HL-60 (cell line): ENCODE results near the gene MYH16.

Experiments
- DNase-seq, 2 experiments: peaks; one replicate each; pipeline ENCODE4 v3.0.0-alpha.2; 2010 to 2020; ENCODE audit warnings: low read depth in 1 of 2, low spot score in 1 of 2
- H3K27ac ChIP-seq: fragments of 250-450 bp; sonication (Bioruptor Pico); replicated peaks from 2 replicates; pipeline ENCODE4 v1.5.1; 2020; ENCODE audit warnings: mild to moderate bottlenecking, moderate library complexity
- H3K27me3 ChIP-seq: fragments of 250-450 bp; sonication (Bioruptor Pico); 2 replicates; pipeline ENCODE4 v1.5.1; 2021; ENCODE audit warnings: mild to moderate bottlenecking, moderate library complexity; ENCODE audit not compliant: insufficient read depth, poor library complexity, severe bottlenecking
- H3K4me3 ChIP-seq: replicated peaks from 2 replicates; pipeline ENCODE4 v1.5.1; 2011; ENCODE audit warnings: mild to moderate bottlenecking, control low read depth, low read length; ENCODE audit not compliant: insufficient read depth
- GABPA ChIP-seq: IDR thresholded peaks from 2 replicates; pipeline ENCODE4 v1.6.1; 2012; ENCODE audit warnings: low read depth
- POLR2AphosphoS5 ChIP-seq: IDR thresholded peaks from 2 replicates; pipeline ENCODE4 v1.6.1; 2012; ENCODE audit warnings: low read depth
- SPI1 ChIP-seq: IDR thresholded peaks from 2 replicates; pipeline ENCODE4 v1.6.1; 2012; ENCODE audit warnings: low read depth, mild to moderate bottlenecking, borderline replicate concordance
- TF ChIP-seq, protein P1 (sequence below): IDR thresholded peaks from one replicate; pipeline ENCODE4 v1.5.1; 2011; ENCODE audit warnings: low read length, control low read depth, inconsistent platforms; ENCODE audit not compliant: insufficient read depth
- TF ChIP-seq, protein P2 (sequence below): IDR thresholded peaks from 2 replicates; pipeline ENCODE4 v1.6.1; 2012; ENCODE audit warnings: low read depth; ENCODE audit not compliant: insufficient replicate concordance

Gene MYH16

DNA sequence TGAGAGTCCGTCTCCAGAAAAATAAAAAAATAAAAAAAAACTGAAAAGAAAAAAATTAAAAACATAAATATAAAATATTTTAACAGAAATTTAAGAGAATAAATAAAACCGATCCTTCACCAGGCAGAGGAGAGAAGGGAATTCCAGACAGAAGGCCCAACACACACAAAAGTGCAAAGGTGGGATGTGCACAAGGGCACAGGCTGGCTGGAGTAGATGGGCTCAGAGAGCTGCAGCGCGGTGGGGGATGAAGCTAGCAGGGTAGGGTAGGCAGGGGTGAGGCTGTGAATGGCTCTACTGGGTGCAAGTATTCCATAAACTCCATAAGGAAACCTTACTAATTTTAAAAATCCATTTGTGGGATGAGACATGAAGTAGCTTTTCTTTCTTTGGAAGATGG is 37.4 kb downstream of the MYH16 start:
- no peaks in the 10 kb centered on the region for H3K27me3 ChIP-seq
- no peak overlapping the region for H3K4me3 ChIP-seq
- no peak for DNase-seq
- TF ChIP-seq GABPA (no peak), POLR2AphosphoS5 (no peak), SPI1 (no peak)
- TF ChIP-seq, protein P1, sequence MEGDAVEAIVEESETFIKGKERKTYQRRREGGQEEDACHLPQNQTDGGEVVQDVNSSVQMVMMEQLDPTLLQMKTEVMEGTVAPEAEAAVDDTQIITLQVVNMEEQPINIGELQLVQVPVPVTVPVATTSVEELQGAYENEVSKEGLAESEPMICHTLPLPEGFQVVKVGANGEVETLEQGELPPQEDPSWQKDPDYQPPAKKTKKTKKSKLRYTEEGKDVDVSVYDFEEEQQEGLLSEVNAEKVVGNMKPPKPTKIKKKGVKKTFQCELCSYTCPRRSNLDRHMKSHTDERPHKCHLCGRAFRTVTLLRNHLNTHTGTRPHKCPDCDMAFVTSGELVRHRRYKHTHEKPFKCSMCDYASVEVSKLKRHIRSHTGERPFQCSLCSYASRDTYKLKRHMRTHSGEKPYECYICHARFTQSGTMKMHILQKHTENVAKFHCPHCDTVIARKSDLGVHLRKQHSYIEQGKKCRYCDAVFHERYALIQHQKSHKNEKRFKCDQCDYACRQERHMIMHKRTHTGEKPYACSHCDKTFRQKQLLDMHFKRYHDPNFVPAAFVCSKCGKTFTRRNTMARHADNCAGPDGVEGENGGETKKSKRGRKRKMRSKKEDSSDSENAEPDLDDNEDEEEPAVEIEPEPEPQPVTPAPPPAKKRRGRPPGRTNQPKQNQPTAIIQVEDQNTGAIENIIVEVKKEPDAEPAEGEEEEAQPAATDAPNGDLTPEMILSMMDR: no peak
- TF ChIP-seq, protein P2, sequence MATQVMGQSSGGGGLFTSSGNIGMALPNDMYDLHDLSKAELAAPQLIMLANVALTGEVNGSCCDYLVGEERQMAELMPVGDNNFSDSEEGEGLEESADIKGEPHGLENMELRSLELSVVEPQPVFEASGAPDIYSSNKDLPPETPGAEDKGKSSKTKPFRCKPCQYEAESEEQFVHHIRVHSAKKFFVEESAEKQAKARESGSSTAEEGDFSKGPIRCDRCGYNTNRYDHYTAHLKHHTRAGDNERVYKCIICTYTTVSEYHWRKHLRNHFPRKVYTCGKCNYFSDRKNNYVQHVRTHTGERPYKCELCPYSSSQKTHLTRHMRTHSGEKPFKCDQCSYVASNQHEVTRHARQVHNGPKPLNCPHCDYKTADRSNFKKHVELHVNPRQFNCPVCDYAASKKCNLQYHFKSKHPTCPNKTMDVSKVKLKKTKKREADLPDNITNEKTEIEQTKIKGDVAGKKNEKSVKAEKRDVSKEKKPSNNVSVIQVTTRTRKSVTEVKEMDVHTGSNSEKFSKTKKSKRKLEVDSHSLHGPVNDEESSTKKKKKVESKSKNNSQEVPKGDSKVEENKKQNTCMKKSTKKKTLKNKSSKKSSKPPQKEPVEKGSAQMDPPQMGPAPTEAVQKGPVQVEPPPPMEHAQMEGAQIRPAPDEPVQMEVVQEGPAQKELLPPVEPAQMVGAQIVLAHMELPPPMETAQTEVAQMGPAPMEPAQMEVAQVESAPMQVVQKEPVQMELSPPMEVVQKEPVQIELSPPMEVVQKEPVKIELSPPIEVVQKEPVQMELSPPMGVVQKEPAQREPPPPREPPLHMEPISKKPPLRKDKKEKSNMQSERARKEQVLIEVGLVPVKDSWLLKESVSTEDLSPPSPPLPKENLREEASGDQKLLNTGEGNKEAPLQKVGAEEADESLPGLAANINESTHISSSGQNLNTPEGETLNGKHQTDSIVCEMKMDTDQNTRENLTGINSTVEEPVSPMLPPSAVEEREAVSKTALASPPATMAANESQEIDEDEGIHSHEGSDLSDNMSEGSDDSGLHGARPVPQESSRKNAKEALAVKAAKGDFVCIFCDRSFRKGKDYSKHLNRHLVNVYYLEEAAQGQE: no peak
- no peak overlapping the region for H3K27ac ChIP-seq

DNA sequence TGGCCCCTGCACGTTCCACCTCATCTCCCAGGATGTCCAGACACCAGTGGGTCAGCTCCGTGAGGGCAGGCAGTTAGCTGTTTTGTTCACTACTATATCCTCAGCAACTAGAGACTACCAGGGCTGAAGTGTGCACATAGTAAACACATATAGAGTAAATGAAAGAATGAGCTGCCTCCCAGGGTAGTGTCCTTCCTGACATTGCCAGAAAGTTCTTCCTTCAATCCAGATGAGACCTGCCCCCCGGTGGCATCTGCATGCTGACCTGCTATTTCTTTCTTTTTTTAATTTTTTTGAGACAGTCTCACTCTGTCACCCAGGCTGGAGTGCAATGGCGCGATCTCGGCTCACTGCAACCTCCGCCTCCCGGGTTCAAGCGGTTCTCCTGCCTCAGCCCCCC is 39.1 kb downstream of the MYH16 start:
- H3K4me3 ChIP-seq: no peak overlapping the region
- no peak overlapping the region for H3K27ac ChIP-seq
- DNase-seq: no peak
- no peaks in the 10 kb centered on the region for H3K27me3 ChIP-seq
- TF ChIP-seq GABPA (no peak), POLR2AphosphoS5 (no peak), SPI1 (no peak)
- TF ChIP-seq, protein P1: no peak
- TF ChIP-seq, protein P2: no peak

DNA sequence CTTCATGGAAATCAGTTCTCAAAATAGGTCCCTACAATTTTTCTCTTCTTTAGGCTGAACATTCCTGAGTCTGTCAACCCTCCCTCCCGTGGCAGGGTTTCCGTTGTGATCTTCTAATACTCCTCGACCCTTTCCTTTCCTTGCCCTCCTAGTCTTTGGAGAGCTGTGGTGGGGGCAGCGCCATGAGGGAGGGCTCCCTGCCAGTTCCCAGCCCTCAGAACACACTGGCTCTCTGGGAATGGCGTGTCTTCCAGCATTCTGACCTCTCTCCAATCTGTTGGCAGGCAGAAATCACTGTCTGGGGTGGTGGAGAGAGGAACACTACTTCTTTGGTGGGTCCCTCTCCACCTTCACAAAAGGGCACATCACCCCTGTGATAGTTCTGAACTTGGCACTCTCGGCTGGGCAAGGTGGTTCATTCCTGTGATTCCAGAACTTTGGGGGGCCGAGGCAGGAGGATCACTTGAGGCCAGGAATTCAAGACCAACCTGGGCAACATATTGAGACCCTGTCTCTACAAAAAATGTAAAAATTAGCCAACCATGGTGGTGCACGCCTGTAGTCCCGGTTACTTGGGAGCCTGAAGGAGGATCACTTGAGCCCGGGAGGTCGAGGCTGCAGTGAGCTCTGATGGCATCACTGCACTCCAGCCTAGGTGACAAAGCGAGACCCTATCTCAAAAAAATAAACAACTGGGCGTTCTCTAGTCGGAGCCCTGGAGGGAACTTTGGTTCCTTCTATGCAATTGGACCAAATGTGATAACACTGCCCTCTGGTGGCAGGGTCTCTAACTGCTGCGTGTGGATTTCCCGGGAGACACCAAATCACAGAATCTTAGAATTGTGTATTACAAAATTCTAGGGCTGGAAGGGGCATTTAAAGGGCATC is 39.9 kb downstream of the MYH16 start:
- H3K27me3 ChIP-seq: no peaks in the 10 kb centered on the region
- peak; percentile 32 to 67 for DNase-seq
- no peak overlapping the region for H3K27ac ChIP-seq
- no peak for TF ChIP-seq POLR2AphosphoS5
- TF ChIP-seq, protein P1: peak; percentile 79
- H3K4me3 ChIP-seq: no peak overlapping the region

DNA sequence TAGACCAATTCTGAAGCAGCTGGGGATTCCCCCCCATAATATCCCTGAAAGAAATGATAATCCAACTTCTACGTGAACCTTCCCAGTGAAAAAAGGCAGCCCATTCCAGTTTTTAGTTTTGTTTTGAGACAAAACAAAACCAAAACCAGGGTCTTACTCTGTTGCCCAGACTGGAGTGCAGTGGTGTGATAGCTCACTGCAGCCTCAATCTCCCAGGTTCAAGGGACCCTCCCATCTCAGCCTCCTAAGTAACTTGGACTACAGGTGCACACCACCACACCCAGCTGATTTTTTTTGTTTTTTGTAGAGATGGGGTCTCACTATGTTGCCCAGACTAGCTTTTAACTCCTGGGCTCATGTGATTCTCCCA is 40.5 kb downstream of the MYH16 start:
- Histone ChIP-seq H3K27ac (no peak overlapping the region), H3K4me3 (no peak overlapping the region), H3K27me3 (no peaks in the 10 kb centered on the region)
- TF ChIP-seq GABPA: no peak
- no peak for TF ChIP-seq POLR2AphosphoS5
- TF ChIP-seq, protein P1: no peak
- TF ChIP-seq, protein P2: no peak
- TF ChIP-seq SPI1: no peak
- no peak for DNase-seq
